ENCODE measurements around the gene ADCK1. TPM values are rescaled to one million over a fixed set of nuclear protein-coding genes. Genes with fewer than 3 reads are reported as not detected.
"Not testable (repeated sequence)": the region's sequence is repeated elsewhere in the genome, so short reads cannot be mapped to it uniquely, and the experiment has no call there.

Gene ADCK1
- total RNA-seq, 1 donor from 2014 or later = 14.6 TPM

DNA sequence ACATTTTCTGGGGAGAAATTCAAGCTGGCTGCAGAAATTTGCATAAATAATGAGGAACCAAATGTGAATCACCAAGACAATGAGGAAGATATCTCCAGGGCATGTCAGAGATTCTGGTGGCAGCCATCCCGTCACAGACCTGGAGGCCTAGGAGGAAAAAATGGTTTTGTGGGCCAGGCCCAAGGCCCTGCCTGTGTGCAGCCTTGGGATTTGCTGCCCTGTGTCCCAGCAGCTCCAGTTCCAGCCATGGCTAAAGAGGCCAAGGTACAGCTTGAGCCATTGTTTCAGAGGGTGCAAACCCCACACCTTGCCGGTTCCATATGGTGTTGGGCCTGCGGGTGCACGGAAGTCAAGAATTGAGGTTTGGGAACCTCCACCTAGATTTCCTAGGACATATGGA lies 147.5 kb downstream of the ADCK1 start:
- DNase-seq (ENCODE audit: low spot score) = no peak

GRCh38 chr14:77950371-77951063 lies 150.6 kb downstream of the ADCK1 start:
- DNase-seq (ENCODE audit: low spot score) = no peak

- DNase-seq (ENCODE audit: low spot score) = no peak
Observed at GRCh38 chr14:77955816-77956484, 156.0 kb downstream of the ADCK1 start.

DNA sequence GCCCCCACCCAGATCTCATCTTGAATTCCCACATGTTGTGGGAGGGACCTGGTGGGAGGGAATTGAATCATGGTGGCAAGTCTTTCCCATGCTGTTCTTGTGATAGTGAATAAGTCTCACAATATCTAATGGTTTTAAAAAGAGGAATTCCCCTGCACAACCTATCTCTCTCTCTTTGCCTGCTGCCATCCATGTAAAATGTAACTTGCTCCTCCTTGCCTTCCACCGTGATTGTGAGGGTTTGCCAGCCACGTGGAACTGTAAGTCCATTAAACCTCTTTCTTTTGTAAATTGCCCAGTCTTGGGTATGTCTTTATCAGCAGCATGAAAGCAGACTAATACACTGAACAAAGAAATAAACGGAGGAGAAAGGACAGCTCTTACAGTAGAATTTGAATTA lies 159.8 kb downstream of the ADCK1 start:
- DNase-seq (ENCODE audit: low spot score) = not testable (repeated sequence)

GRCh38 chr14:77961847-77962580 lies 162.1 kb downstream of the ADCK1 start:
- no peak for DNase-seq (ENCODE audit: low spot score)

- DNase-seq (ENCODE audit: low spot score) = no peak
Observed at GRCh38 chr14:77962731-77963520, 163.0 kb downstream of the ADCK1 start.

DNA sequence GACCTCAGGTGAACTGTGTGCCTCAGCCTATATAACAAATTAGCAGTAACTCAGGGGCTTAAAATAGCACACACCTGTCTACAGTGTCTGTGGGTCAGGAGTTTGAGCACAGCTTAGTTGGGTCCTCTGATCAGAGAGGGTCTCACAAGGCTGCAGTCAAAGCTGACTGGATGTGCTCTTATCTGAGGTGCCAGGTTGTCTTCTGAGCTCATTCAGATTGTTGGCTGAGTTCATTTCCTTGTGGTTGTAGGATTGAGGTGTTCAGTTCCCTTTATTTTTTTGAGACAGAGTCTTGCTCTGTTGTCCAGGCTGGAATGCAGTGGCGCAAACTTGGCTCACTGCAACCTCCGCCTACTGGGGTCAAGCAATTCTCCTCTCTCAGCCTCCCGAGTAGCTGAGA lies 164.7 kb downstream of the ADCK1 start:
- DNase-seq (ENCODE audit: low spot score) = no peak

DNA sequence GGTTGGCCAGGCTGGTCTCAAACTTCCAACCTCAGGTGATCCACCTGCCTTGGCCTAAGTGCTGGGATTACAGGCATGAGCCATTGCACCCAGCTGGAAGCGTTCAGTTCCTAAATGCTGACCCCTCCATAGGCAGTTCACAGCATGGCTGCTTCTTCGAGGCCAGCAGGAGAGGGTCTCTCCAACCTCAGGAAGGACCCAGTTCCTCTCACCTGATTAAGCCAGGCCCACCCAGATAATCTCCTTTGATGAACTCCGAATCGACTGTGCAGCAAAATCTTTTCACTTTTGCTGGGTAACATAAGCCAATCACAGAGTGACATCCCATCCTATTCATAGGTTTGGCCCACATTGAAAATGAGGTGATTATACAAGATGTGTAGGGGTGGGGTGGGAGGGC lies 165.1 kb downstream of the ADCK1 start:
- DNase-seq (ENCODE audit: low spot score) = no peak

- DNase-seq (ENCODE audit: low spot score) = no peak
Observed at GRCh38 chr14:77965919-77966435, 166.1 kb downstream of the ADCK1 start.

GRCh38 chr14:77967110-77967509 lies 167.2 kb downstream of the ADCK1 start:
- DNase-seq (ENCODE audit: low spot score) = no peak

DNA sequence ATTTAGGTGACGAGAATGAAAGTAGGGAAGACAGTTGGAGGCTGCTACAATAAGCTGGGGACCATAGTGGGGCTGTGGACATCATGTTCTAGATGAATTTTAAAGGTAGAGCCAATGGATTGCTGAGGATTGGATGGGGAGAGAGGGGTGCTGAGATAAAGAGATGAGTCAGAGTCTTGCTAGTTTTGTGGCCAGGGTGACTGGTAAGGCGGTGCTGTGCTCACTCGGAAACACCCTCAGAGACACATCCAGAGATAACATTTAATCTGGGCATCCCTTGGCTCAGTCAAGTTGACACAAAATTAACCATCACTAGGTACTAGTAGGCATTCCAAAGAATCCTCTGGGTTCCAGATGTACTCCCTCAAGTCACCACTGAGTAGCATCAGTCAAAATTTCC lies 170.7 kb downstream of the ADCK1 start:
- DNase-seq (ENCODE audit: low spot score) = no peak

- DNase-seq (ENCODE audit: low spot score) = no peak
Observed at GRCh38 chr14:77973246-77973645, 173.3 kb downstream of the ADCK1 start.

DNA sequence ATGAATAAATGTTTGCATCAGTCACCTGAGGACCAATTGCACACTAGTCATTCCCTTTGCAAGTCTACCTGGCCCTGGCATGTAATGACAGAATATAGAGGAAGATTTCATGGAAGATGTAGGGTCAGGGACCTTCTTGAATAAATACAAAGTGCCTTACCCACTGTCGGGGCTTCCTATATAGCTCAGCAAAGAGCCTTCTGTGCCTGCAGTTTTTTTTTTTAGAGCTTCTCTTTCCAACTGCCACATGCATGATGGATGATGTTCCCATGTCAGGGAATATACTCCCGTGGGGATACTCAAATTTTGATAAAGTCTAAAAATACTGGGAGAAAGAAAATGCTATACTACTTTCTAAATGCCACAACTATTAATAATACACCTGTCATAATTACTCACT lies 176.7 kb downstream of the ADCK1 start:
- no peak for DNase-seq (ENCODE audit: low spot score)

GRCh38 chr14:77979171-77979570 lies 179.3 kb downstream of the ADCK1 start:
- no peak for DNase-seq (ENCODE audit: low spot score)

DNA sequence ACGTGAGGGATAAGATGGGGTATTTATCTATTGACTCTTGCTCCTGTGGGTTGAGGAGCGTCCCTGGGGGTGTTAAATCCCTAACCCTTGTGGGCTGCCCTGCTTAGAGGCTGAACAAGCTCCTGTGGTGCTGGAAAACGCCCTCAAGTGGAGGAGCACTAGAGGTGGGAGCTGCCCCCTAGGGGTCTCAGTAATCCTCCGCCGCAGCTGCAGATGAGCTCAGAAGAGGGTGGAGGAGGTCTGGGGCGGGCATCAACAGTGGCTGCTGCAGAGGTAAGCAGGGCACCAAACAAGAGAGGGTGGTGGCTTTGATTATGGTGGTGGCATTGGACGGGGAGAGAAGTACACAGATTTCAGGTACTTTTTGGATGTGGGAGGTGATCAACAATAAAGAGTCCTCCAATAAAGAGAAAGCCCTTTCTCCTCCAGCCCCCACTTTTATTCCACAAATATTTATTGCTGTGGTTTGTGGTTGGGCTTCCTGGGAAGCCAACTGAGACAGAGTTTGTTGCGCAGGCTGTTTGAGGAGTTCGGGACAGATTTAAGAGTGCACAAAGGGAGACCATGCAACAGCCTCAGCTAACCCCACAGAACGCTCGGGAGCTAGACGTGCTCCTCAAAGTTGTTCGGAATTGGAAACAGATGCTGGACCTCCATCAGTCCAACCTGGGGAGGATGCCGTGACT lies 179.9 kb downstream of the ADCK1 start:
- no peak for DNase-seq (ENCODE audit: low spot score)

DNA sequence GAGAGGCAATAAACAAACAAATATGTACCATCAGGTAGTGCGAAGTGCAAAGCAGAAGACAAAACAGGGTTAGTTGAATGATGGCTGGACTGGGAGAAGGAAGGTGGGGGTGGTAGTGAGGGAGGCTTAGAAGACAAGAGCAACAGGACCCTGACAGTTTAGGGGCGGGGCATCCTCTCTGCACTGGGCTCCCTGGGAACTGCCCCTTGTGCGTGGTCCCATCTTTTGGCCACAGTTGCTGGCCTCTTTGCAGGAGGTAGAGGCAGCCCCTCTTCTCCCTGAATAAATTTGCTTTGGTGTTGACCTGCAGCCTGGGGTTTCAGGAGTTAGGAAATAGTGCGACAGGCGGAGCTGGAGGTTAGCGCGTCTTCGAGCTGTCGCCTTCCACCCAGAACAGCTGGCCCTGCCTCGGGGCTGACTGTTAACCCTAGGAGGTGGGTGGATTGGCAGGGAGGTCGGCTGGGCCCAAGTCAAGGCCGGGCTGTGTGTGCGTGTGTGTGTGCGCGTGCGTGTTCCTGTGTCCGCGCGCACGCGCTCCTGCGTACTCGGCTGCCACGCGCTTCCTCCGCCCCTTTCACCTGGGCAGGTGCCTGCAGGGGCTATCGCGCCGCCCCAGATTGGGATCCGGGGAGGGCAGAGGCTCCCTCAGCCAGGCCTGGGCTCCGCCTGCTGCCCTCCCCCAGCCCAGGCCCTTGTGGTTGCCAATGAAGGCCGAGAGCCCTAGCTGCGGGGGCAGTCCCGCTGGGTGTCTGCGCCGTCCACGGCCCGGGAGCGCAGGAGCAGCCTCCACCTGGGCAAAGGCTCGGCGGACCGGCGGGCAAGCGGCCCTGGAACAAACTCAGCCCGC lies 180.8 kb downstream of the ADCK1 start:
- DNase-seq (ENCODE audit: low spot score) = no peak
